Daoy (cell line): ENCODE results near the gene ARHGAP22. TPM values are rescaled to one million over a fixed set of nuclear protein-coding genes. Genes with fewer than 3 reads are reported as not detected.

Source experiments
- DNase-seq: peaks from one replicate; pipeline ENCODE4 v3.0.0-alpha.2; 2015; ENCODE audit warnings: low read depth
- total RNA-seq: library from RNA; depleted of rRNA; stranded (reverse); fragments of >200 nt; shearing (Covaris generic); gene quantifications from 2 replicates; pipeline ENCODE4 v1.2.3, GENCODE V29; 2014

The ARHGAP22 gene
- total RNA-seq, 1 experiment from 2014 or later: 17.1 TPM

GRCh38 chr10:48634198-48634983 is 29.5 kb upstream of the ARHGAP22 start:
- DNase-seq: peak; percentile 86

- no peak for DNase-seq
Observed at GRCh38 chr10:48633381-48634197, 28.7 kb upstream of the ARHGAP22 start.

DNA sequence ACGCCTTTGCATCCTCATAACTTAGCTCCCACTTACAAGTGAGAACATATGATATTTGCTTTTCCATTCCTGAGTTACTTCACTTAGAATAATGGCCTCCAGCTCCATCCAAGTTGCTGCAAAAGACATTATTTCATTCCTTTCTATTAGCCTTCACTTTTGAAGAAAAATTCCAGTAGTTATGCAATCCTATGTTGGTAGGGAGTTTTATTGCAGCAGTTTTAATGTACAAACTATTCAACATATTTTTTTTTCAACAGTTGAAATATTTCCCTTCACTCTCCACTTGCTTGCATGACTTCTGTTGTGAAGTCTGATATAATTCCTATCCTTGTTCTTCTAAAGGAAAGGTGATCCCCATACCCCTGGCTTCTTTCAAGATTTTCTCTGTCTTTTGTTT is 27.3 kb upstream of the ARHGAP22 start:
- DNase-seq: no peak

- DNase-seq: no peak
Observed at GRCh38 chr10:48627984-48628609, 23.2 kb upstream of the ARHGAP22 start.

- DNase-seq: no peak
Observed at GRCh38 chr10:48626986-48627731, 22.3 kb upstream of the ARHGAP22 start.

GRCh38 chr10:48626447-48626846 is 21.6 kb upstream of the ARHGAP22 start:
- no peak for DNase-seq

GRCh38 chr10:48625826-48626134 is 20.9 kb upstream of the ARHGAP22 start:
- no peak for DNase-seq

- no peak for DNase-seq
Observed at GRCh38 chr10:48623607-48624132, 18.8 kb upstream of the ARHGAP22 start.

DNA sequence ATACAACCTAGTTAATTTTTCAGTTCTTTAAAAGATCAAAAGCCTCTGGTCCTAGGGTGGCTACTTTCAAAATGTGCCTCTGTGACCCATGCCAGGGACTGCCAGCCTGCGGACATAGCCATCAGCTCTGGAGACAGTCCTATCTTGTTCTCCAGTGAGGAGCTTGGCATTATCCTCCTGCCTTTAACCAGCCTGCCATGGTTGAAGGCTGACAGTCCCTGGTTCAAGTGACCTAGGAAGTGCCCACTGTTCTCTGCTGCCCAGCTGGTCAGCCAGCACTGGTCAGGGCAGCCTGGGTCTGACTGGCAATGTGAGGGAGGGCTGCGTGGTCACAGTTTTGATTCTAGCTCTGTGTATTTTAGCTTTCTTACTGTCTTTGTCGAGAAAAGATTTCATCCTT is 18.1 kb upstream of the ARHGAP22 start:
- DNase-seq: no peak

DNA sequence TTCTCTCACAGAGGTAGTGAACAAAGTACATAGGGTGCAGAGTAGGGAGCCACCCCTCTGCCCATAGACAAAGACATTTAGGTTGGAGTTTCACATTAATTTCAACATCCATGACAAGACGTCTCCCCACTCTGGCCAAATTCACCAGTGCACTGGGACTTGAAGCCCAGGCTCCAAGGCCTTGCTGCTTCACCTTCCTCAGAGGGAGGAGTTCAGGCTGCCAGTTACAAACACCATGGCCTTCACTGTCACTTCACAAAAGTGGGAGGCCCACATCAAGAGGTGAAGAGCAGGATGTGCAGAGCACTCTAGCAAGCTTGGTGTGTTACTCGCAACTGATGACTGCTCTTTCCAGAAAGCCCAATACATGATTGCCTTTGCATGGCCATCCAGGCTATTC is 15.8 kb upstream of the ARHGAP22 start:
- DNase-seq: no peak

DNA sequence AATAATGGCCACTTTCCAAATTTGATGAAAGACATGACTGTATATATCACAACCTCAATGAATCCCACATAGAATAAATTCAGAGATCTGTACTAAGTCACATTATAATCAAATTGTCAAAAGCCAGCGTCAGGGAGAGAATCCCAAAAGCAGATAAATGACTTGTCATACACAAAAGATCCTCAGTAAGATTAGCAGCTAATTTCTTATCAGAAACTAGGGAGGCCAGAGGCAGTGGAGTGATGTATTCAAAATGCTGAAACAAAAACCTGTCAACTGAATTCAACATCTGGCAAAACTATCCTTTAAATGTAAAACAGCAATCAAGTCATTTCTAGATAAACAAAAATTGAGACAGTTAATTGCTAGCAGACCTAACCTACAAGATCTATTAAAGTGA is 11.6 kb upstream of the ARHGAP22 start:
- DNase-seq: no peak

DNA sequence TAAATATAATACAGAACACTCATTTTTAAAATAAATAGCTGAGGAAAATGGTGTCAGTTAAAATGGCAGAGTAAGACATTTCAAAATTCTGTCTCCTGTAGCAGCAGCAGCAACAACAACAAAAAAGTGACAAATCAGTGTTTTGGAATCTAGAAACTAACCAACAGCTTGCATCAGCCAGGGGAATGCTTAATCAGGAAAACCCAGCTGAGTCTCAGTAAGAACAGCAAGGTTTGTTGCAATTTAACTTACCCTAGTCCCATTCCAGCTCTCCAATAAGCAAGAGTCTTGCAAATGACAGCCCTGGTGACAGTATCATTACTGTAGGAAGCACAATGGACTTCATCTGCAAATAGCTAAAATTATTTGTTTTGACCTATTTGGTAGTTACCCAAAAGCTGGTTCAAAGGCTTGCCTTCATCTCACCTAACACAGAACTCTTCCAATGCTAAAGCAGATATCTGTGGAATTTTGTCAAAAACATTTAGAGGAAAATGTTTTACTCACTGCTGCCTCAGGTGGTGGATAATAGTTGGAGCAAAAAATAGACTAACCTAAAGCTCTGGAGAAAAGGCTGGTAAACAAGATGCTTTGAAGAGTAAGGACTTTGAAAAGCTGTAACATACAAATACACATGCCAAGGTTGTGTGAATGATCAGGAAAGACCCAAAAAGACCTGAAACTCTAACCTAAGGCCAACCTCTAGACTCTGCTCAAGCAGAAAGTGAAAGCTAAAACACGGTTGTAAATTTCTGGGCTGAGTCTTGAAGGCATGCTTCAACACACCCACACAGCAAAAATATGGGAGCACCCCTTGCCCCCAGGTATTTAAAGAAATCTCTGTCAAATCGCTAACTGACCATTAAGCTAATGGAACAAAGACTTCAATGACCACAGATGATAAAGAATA is 9.9 kb upstream of the ARHGAP22 start:
- DNase-seq: no peak

DNA sequence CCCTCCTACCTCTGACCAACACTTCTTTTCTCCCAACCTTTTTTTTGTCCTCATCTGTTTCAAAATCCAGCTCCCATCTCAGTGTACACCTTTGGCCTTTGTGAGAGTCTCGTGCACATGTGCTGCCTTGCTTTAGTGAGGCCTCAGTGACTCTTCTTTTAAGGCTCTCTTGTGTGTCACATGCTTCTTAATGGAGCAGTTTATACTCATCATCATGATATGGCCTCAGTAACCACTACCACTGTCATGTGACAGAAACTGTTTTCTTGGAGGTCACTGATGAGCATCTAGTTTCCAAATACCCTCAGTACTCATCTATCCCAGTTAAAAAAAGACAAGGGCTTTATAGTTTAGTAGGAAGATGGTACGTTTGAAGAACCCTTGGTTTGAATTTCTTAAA is 8.1 kb upstream of the ARHGAP22 start:
- no peak for DNase-seq

GRCh38 chr10:48612236-48612943 is 7.5 kb upstream of the ARHGAP22 start:
- no peak for DNase-seq

DNA sequence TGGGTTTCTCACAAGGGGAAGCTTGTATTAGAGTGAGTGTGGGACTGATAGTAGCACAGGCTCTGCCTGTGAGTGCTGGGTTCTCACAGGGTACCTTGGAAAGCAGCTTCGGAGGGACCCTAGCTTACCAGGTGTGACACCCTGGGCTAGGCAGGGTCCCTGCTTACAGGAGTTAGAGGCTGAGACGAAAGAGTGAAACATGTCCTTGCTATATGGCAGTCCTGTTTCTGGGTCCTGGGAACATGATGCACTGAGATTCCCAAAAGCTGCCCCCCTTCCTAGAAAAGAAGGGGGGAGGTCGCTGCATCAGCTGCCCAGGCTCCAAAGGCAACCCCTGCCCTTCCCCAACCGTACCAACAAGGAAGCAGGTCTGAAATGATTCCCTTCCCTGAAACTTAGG is 6.3 kb upstream of the ARHGAP22 start:
- no peak for DNase-seq

DNA sequence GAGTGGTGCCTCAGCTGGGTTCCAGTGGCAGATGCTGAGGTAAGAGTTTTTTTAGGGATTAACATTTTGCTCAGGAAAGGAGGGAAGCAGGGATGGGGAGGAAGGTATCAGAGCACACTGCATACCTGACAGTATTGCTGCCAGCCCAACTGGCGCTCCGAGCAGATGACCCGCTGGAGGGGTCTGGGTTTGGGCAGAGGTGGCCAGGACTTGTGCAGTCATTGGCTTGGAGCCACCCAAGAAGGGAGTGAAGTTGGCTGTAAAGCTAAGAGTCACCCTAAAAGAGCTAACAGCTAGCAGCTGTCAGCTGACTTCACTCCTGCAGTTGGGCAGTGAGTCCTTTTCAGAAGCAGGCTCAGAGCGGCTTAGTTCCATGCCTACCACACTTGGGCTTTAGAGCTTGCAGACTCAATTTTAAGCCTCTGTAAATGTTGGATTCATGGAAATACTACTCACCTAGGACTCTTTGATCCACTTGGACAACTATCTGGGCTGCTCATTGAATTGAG is 5.8 kb upstream of the ARHGAP22 start:
- no peak for DNase-seq

GRCh38 chr10:48609899-48610584 is 5.2 kb upstream of the ARHGAP22 start:
- no peak for DNase-seq

GRCh38 chr10:48609441-48609840 is 4.6 kb upstream of the ARHGAP22 start:
- no peak for DNase-seq

- no peak for DNase-seq
Observed at GRCh38 chr10:48608976-48609375, 4.1 kb upstream of the ARHGAP22 start.
